Activated CD4-positive, alpha-beta T cell treated with anti-CD3 and anti-CD28 coated beads, Interleukin-2, amount 50 U/mL, for 16 hours (primary cell): ENCODE results near the gene GPR33.
"Not testable (repeated sequence)": the region's sequence is repeated elsewhere in the genome, so short reads cannot be mapped to it uniquely, and the experiment has no call there.

ENCODE experiments used
- DNase-seq: peaks from one replicate; pipeline ENCODE4 v3.0.0-alpha.2; 2020

The GPR33 gene

DNA sequence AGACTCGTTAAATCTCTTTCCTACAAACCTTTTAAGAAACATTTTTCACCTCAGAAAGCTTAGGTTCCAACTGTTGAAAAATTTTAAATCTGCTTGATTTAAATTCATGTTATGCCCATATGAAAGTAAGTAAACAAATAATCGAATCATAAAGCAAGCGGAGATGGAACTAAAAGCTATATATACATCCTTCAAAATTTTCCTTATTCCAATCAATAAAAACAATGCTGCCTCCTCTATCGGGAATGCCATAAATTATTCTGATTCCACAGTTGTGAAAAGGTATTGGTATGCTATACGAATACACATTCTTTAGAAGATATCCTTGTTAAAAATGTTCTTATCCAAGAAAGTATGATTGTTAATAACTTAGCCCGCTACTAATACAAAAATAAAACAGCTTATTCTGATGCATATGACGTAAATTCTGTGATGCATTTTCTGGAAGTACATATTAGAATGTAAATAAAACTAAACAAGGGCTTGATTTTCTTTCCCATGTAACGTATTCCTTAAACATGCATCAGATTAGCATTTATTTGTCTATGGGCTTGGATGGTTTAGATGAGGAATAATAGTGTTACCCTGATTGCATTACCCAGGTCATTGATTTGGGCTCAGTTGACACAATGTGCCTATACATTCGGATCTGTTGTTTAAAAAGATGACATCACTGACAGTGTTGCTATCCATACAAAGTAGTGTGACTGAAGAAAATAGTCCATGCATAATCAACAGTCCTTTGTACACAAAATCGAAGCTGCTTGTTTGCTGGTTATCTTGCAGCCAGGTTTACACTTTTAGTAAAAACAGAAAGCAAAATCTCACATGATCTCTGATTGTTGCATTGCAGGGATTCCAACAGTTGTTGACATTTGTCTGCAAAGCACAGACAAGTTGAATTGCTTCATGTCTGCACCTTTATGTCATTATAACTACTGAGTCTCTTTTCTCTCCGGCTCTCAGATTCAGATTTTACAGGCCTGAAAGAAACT lies 29.9 kb downstream of the GPR33 start:
- no peak for DNase-seq

DNA sequence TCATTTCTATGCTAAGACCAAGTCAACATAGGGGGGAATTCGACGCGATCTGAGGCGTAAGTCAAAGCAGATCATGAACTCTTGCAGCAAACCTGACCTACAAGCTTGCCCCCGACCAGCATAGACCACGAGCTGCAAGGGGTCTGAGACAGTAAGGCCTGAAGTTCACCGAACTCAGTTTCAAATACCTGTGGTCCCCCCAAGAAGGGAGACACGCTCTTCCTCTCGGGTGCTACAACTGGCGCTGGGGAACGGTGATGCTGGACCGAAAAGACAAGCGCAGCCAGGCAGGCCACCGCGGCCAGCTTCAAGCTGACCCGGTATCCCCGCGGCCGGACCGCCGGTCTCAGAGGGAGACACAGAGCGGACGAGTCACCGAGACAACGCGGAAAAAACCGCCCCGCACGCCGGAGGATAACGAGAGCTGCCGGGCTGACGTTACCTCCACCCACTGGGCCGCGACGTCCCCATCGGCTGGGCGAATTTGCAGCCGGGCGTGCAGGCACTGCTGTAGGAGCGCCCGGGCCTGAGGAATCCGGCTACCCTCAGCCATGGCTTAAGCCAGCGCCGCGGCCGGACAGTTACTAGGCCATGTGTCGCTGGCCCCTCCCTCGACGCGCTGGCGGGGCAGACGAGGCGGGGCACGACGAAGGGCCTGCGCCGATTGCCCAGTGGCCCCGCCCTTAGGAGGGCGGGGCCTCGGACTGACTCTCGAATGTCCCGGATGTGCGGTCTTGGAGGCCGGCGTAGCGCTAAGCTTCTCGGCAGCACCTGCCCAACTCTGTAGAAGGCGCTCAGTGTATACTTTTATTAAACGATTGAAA lies 30.8 kb downstream of the GPR33 start, which contains the start of gene DTD2:
TSS of gene DTD2 (minus strand) at position 666 of the 824 bp plus-strand sequence. CDS start at position 553, 113 bp downstream.
- DNase-seq, result peak; percentile 93

GRCh38 chr14:31449971-31450610 lies 37.7 kb downstream of the GPR33 start:
- peak; percentile 35 for DNase-seq

DNA sequence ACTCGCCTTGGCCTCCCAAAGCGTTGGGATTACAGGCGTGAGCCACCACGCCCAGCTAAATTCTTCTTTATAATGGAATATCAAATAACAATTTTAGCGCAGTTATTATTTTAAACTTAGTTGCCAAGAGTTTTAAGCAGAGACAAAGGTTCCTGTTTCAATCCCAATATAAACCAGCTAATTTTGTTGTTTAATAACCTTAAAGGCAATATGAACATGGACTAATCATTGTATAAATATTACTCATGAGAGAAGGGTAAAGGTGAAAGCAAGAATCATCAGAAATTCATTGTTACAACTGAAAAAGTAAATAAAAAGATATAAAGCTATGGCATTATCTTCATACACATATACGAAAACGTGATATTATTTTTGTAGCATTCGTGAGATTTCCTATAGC lies 38.7 kb downstream of the GPR33 start:
- no peak for DNase-seq

- no peak for DNase-seq
Measured at GRCh38 chr14:31445703-31446102, 42.1 kb downstream of the GPR33 start.

DNA sequence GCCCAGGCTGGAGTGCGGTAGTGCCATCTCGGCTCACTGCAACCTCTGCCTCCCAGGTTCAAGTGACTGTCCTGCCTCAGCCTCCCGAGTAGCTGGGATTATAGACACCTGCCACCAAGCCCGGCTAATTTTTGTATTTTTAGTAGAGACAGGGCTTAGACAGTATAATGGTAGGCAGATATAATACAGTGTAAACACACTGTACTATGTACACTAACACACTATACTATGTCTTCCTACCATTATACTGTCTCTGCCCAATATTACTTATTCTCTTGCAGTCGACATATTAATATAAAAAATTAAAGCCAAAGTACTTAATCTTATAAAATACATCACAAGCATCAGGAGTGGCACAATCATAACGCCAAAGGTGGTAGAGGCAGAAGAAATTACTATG lies 45.6 kb downstream of the GPR33 start:
- DNase-seq, result no peak

GRCh38 chr14:31441273-31442111 lies 46.3 kb downstream of the GPR33 start:
- no peak for DNase-seq

DNA sequence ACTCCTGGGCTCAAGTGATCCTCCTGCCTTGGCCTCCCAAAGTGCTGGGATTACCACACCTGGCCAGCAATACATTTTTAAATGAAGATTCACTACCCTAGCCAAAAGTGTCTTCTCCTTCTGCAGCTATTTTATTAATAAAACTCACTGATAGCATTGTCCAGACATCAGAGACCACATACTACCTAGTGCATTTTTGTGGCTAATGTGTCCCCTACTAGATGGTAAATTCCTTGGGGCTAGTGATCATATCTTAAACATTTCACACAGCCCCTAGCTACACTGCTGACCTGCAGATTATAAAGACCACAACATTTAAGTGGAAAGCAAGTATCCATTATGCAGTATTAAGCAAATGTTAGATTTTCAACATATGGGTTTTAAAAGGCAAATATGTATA lies 47.6 kb downstream of the GPR33 start:
- DNase-seq, result no peak

DNA sequence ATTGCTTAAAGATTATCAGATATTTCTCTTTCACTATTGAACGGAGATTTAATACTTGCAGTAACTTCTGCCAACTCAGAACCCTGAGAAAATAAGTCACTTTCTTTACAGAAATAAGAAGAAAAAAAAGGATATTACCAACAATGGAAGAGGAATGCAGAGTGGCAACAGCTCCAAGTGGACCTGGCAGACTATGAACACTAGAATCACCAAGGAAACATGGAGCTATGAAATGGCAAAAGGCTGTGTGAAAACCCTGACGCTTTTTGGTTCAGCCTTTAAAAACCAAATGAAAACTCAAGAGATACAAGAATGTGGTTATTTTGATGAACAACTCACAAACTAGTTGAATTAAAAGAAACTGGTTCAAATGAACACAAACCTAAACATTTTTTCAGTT lies 48.3 kb downstream of the GPR33 start:
- DNase-seq, result no peak

- not testable (repeated sequence) for DNase-seq
Measured at GRCh38 chr14:31437045-31437691, 50.7 kb downstream of the GPR33 start.

DNA sequence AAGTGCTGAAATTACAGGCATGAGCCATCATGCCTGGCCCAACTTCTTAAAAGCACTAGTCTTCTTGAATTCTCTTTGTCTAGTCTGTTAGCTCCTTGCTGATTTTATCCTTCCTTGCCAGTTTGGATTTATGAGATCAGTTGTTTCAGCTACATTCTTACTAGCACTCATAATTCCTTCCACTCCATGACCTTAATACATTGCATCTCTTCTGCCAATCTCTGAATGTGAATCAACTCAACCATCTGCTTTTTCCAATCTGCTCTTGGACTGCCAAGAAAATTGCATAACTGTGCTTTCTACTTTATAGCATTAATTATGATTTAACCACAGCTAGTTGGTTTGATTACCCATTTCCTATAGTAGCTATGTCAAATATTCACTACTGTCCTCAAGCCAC lies 52.6 kb downstream of the GPR33 start:
- no peak for DNase-seq
